Activated naive CD4-positive, alpha-beta T cell treated with anti-CD3 and anti-CD28 coated beads, Interleukin-2, amount 50 U/mL, for 24 hours (primary cell): ENCODE measurements around the gene PSEN1.
A peak's percentile ranks its signal among the peaks of the same experiment; 100 is the strongest.
"Not testable (repeated sequence)": the region's sequence is repeated elsewhere in the genome, so short reads cannot be mapped to it uniquely, and the experiment has no call there.

ENCODE experiments used
- H3K27ac Mint-ChIP-seq: one replicate; pipeline ENCODE4 v1.8.0; 2021; ENCODE audit warnings: mild to moderate bottlenecking, mixed read lengths
- H3K27me3 Mint-ChIP-seq: one replicate; pipeline ENCODE4 v1.8.0; 2021; ENCODE audit warnings: mixed read lengths
- H3K36me3 Mint-ChIP-seq: one replicate; pipeline ENCODE4 v1.8.0; 2021; ENCODE audit warnings: mixed read lengths
- H3K4me1 Mint-ChIP-seq: one replicate; pipeline ENCODE4 v1.8.0; 2021; ENCODE audit warnings: mixed read lengths
- H3K4me3 Mint-ChIP-seq: one replicate; pipeline ENCODE4 v1.8.0; 2021; ENCODE audit warnings: mild to moderate bottlenecking, mixed read lengths
- H3K9me3 Mint-ChIP-seq: one replicate; pipeline ENCODE4 v1.8.0; 2021; ENCODE audit warnings: mixed read lengths

PSEN1 gene

DNA sequence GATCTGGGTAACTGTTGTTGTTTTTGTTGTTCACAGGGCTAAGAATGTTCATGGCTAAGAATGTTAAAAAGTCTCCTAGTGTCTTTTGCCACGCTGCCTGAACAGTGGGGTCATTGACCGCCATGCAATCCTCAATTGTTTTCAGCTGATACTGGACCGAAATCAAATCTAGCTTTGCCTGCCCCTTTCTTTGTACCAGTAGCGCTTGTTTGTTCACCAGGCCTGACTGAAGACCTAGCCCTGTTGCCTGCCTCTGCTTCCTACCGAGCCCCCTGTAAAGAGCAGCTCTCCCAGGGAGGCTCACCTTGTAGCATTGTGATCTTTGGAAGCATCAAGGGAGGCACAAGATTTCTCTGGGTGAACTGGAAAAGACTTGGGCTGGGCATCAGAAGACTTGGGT lies 6.7 kb downstream of the PSEN1 start:
- H3K4me3 Mint-ChIP-seq, result no peak overlapping the region
- H3K27me3 Mint-ChIP-seq, result no peaks in the 10 kb centered on the region
- H3K27ac Mint-ChIP-seq, result peak overlapping the region; percentile 27
- peaks cover 52% of the 10 kb centered on the region for H3K4me1 Mint-ChIP-seq
- no peaks in the 10 kb centered on the region for H3K9me3 Mint-ChIP-seq
- no peaks in the 10 kb centered on the region for H3K36me3 Mint-ChIP-seq

- H3K4me1 Mint-ChIP-seq, result peaks cover 52% of the 10 kb centered on the region
- no peak overlapping the region for H3K4me3 Mint-ChIP-seq
- peaks cover 2% of the 10 kb centered on the region for H3K36me3 Mint-ChIP-seq
- no peaks in the 10 kb centered on the region for H3K27me3 Mint-ChIP-seq
- H3K27ac Mint-ChIP-seq, result no peak overlapping the region
- H3K9me3 Mint-ChIP-seq, result no peaks in the 10 kb centered on the region
Observed at GRCh38 chr14:73143617-73144016, 7.3 kb downstream of the PSEN1 start.

GRCh38 chr14:73145371-73145770 lies 9.1 kb downstream of the PSEN1 start:
- no peaks in the 10 kb centered on the region for H3K9me3 Mint-ChIP-seq
- H3K27ac Mint-ChIP-seq, result no peak overlapping the region
- H3K36me3 Mint-ChIP-seq, result peaks cover 4% of the 10 kb centered on the region
- H3K4me1 Mint-ChIP-seq, result peaks cover 47% of the 10 kb centered on the region
- H3K4me3 Mint-ChIP-seq, result no peak overlapping the region
- no peaks in the 10 kb centered on the region for H3K27me3 Mint-ChIP-seq

DNA sequence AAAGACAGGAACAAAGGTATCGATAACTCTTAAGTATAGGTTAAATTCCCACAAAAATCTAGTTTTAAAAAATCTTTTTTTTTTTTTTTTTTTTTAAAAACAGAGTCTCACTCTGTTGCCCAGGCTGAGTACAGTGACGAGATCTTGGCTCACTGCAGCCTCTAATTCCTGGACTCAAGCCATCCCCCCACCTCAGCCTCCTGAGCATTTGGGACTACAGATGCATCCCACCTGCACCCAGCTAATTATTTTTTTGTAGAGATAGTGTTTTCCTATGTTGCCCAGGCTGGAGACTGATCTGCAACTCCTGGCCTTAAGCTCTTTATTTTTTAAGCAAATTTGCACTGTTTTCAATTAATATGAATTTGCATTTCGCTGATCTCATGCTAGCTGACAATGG lies 9.8 kb downstream of the PSEN1 start:
- peaks cover 4% of the 10 kb centered on the region for H3K36me3 Mint-ChIP-seq
- H3K4me1 Mint-ChIP-seq, result peaks cover 40% of the 10 kb centered on the region
- H3K27ac Mint-ChIP-seq, result no peak overlapping the region
- H3K27me3 Mint-ChIP-seq, result no peaks in the 10 kb centered on the region
- H3K4me3 Mint-ChIP-seq, result no peak overlapping the region
- H3K9me3 Mint-ChIP-seq, result no peaks in the 10 kb centered on the region

GRCh38 chr14:73149753-73150152 lies 13.4 kb downstream of the PSEN1 start:
- H3K27ac Mint-ChIP-seq, result no peak overlapping the region
- no peaks in the 10 kb centered on the region for H3K9me3 Mint-ChIP-seq
- peaks cover 4% of the 10 kb centered on the region for H3K36me3 Mint-ChIP-seq
- H3K4me3 Mint-ChIP-seq, result no peak overlapping the region
- H3K4me1 Mint-ChIP-seq, result peaks cover 20% of the 10 kb centered on the region
- no peaks in the 10 kb centered on the region for H3K27me3 Mint-ChIP-seq

- peaks cover 8% of the 10 kb centered on the region for H3K36me3 Mint-ChIP-seq
- no peaks in the 10 kb centered on the region for H3K4me1 Mint-ChIP-seq
- no peaks in the 10 kb centered on the region for H3K9me3 Mint-ChIP-seq
- no peak overlapping the region for H3K4me3 Mint-ChIP-seq
- H3K27me3 Mint-ChIP-seq, result no peaks in the 10 kb centered on the region
- no peak overlapping the region for H3K27ac Mint-ChIP-seq
Observed at GRCh38 chr14:73153272-73153671, 17.0 kb downstream of the PSEN1 start.

GRCh38 chr14:73162251-73162650 lies 25.9 kb downstream of the PSEN1 start:
- H3K4me1 Mint-ChIP-seq, result peaks cover 4% of the 10 kb centered on the region
- no peaks in the 10 kb centered on the region for H3K9me3 Mint-ChIP-seq
- H3K27ac Mint-ChIP-seq, result no peak overlapping the region
- H3K4me3 Mint-ChIP-seq, result no peak overlapping the region
- peaks cover 33% of the 10 kb centered on the region for H3K36me3 Mint-ChIP-seq
- H3K27me3 Mint-ChIP-seq, result no peaks in the 10 kb centered on the region

DNA sequence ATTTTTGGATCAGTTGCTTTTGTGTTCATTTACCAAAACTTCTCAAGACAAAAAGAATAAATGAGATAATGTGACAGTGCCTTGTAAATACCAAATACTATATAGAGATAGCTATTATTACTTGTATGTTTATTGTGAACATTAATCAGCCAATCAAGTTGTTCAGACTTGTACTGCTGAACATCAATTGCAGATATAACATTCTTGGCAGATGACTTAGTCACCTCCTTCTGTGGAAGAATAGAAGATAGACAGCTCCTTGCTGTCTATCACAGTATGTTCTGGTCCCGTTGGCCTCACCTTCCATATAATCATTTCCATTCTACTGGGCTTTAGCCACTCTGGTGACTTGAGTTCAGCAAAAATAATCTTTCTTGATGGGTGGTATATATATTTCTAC lies 30.1 kb downstream of the PSEN1 start:
- Mint-ChIP-seq H3K4me3 (no peak overlapping the region), H3K9me3 (no peaks in the 10 kb centered on the region), H3K27ac (no peak overlapping the region), H3K4me1 (no peaks in the 10 kb centered on the region), H3K36me3 (peaks cover 19% of the 10 kb centered on the region), H3K27me3 (no peaks in the 10 kb centered on the region)

- no peaks in the 10 kb centered on the region for H3K27me3 Mint-ChIP-seq
- no peak overlapping the region for H3K4me3 Mint-ChIP-seq
- H3K36me3 Mint-ChIP-seq, result peaks cover 18% of the 10 kb centered on the region
- no peak overlapping the region for H3K27ac Mint-ChIP-seq
- H3K4me1 Mint-ChIP-seq, result no peaks in the 10 kb centered on the region
- H3K9me3 Mint-ChIP-seq, result no peaks in the 10 kb centered on the region
Observed at GRCh38 chr14:73167727-73168126, 31.4 kb downstream of the PSEN1 start.

DNA sequence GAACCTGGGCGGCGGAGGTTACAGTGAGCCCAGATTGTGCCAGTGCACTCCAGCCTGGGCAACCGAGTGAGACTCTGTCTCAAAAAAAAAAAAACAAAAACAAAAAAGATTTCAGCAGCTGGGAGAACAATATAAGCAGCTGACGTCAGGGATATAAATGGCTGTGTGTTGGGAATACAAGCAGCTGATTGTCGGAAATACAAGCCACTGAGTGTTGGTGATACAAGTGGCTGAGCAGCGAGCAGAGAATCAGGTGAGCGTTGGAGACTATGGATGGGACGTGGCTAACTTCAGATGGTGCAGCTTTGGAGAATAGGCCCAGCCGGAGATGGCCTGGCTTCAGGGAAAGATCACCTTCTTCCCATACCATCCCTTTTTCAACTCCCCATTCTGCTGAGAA lies 32.0 kb downstream of the PSEN1 start:
- Mint-ChIP-seq H3K27ac (no peak overlapping the region), H3K36me3 (peaks cover 18% of the 10 kb centered on the region), H3K9me3 (no peaks in the 10 kb centered on the region), H3K4me1 (no peaks in the 10 kb centered on the region), H3K4me3 (no peak overlapping the region), H3K27me3 (no peaks in the 10 kb centered on the region)

DNA sequence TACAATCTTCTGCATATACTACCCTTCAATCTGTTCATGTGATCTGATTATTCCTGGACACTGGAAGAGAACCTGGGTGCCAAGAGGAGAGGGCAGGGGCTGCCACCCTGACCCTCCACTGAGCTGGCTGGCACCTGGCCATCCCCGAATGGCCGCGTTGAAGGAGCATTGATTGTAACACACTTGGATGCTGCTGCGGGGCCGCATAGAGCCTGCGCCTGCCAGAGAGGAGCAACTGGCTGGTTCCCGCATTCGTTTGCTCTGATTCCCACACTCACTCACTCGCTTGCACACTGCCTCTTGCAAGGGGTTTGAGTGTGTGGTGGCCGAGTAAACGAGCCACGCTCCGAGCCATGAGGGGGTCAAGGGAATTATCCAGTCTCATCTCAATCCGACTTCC lies 32.4 kb downstream of the PSEN1 start:
- no peaks in the 10 kb centered on the region for H3K27me3 Mint-ChIP-seq
- no peak overlapping the region for H3K27ac Mint-ChIP-seq
- no peak overlapping the region for H3K4me3 Mint-ChIP-seq

DNA sequence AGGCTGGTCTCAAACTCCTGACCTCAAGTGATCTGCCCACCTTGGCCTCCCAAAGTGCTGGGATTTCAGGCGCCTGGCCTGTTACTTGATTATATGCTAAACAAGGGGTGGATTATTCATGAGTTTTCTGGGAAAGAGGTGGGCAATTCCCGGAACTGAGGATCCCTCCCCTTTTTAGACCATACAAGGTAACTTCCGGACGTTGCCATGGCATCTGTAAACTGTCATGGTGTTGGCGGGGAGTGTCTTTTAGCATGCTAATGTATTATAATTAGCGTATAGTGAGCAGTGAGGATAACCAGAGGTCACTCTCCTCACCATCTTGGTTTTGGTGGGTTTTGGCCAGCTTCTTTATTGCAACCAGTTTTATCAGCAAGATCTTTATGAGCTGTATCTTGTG lies 33.5 kb downstream of the PSEN1 start:
- not testable (repeated sequence) for H3K27me3 Mint-ChIP-seq, H3K27ac Mint-ChIP-seq, H3K9me3 Mint-ChIP-seq, H3K4me3 Mint-ChIP-seq, H3K4me1 Mint-ChIP-seq
- peaks cover 12% of the 10 kb centered on the region for H3K36me3 Mint-ChIP-seq

More for the DNA sequence above, 32.4 kb downstream of the PSEN1 start:
- Mint-ChIP-seq H3K9me3 (no peaks in the 10 kb centered on the region), H3K4me1 (no peaks in the 10 kb centered on the region), H3K36me3 (peaks cover 15% of the 10 kb centered on the region)

DNA sequence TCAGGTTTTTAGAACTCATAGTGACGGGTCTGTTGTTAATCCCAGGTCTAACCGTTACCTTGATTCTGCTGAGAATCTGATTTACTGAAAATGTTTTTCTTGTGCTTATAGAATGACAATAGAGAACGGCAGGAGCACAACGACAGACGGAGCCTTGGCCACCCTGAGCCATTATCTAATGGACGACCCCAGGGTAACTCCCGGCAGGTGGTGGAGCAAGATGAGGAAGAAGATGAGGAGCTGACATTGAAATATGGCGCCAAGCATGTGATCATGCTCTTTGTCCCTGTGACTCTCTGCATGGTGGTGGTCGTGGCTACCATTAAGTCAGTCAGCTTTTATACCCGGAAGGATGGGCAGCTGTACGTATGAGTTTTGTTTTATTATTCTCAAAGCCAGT lies 34.4 kb downstream of the PSEN1 start:
- Mint-ChIP-seq H3K9me3 (no peaks in the 10 kb centered on the region), H3K27ac (no peak overlapping the region), H3K4me3 (no peak overlapping the region), H3K27me3 (no peaks in the 10 kb centered on the region), H3K4me1 (no peaks in the 10 kb centered on the region), H3K36me3 (peaks cover 13% of the 10 kb centered on the region)

- Mint-ChIP-seq H3K9me3 (no peaks in the 10 kb centered on the region), H3K36me3 (peaks cover 17% of the 10 kb centered on the region), H3K27me3 (no peaks in the 10 kb centered on the region), H3K4me3 (no peak overlapping the region), H3K27ac (no peak overlapping the region), H3K4me1 (no peaks in the 10 kb centered on the region)
Observed at GRCh38 chr14:73172500-73172899, 36.2 kb downstream of the PSEN1 start.

DNA sequence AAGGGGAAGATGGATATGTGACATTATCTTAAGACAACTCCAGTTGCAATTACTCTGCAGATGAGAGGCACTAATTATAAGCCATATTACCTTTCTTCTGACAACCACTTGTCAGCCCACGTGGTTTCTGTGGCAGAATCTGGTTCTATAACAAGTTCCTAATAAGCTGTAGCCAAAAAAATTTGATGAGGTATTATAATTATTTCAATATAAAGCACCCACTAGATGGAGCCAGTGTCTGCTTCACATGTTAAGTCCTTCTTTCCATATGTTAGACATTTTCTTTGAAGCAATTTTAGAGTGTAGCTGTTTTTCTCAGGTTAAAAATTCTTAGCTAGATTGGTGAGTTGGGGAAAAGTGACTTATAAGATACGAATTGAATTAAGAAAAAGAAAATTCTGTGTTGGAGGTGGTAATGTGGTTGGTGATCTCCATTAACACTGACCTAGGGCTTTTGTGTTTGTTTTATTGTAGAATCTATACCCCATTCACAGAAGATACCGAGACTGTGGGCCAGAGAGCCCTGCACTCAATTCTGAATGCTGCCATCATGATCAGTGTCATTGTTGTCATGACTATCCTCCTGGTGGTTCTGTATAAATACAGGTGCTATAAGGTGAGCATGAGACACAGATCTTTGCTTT lies 36.9 kb downstream of the PSEN1 start:
- Mint-ChIP-seq H3K9me3 (no peaks in the 10 kb centered on the region), H3K27ac (no peak overlapping the region), H3K4me1 (no peaks in the 10 kb centered on the region), H3K27me3 (no peaks in the 10 kb centered on the region), H3K36me3 (peaks cover 17% of the 10 kb centered on the region), H3K4me3 (no peak overlapping the region)

DNA sequence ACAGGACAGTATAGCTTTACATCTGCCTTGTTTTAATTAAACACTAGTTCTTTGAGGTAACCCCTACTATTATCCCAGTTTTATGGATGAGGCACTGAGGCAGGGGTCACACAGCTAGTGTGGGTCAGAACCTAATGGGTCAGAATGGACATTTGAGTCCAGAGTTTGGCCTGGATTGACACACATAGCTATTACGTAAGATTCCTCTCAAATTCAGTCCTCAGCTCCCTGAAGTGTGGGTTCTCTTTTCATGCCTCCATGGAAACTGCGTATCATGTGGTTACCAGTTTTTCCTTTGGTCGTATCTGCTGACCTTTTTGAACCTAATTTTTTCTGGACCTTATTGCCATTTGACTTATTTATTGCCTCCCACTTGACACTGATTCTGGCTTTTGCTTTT lies 40.4 kb downstream of the PSEN1 start:
- Mint-ChIP-seq H3K4me1 (no peaks in the 10 kb centered on the region), H3K36me3 (peaks cover 11% of the 10 kb centered on the region), H3K27me3 (no peaks in the 10 kb centered on the region), H3K27ac (no peak overlapping the region), H3K9me3 (no peaks in the 10 kb centered on the region), H3K4me3 (no peak overlapping the region)

GRCh38 chr14:73180385-73180805 lies 44.1 kb downstream of the PSEN1 start:
- Mint-ChIP-seq H3K36me3 (peaks cover 5% of the 10 kb centered on the region), H3K9me3 (no peaks in the 10 kb centered on the region), H3K27me3 (no peaks in the 10 kb centered on the region), H3K4me1 (no peaks in the 10 kb centered on the region), H3K4me3 (no peak overlapping the region), H3K27ac (no peak overlapping the region)
